ENCODE data around the gene RPP40. TPM values are rescaled to one million over a fixed set of nuclear protein-coding genes. Genes with fewer than 3 reads are reported as not detected.

The RPP40 gene
- polyA plus RNA-seq, 1 donor (not counting 4 experiments of a cell fraction or from before 2014, with no cell fraction given) = 12.4 TPM

DNA sequence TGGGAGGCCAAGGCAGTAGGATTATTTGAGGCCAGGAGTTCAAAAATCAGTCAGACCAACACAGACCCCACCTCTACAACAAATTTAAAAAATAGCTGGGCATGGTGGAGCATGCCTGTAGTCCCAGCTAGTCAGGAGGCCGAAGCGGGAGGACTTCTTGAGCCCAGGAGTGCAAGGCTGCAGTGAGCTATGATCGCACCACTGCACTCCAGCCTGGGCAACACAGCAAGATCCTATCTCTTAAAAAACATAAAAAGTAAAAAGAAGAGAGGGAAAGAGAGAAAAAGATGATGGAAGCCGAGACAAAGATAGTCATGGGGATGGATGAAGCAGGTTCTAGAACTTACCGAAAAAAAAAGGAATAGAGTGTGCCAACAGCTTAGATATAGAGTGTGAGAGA is 25.8 kb upstream of the RPP40 start:
- dilution Hi-C loops (cut with MboI; ENCODE audit: extremely low pct_ligation_motif_present, low sequenced_read_pairs) = no loop called here
- FAIRE-seq (no peak), DNase-seq (ENCODE audit: low read depth, low spot score) (no peak)
- Histone ChIP-seq H3K9me3 (ENCODE audit: control insufficient read depth, low read depth, low read length) (no peaks in the 10 kb centered on the region), H4K20me1 (ENCODE audit: control insufficient read depth, extremely low read depth, insufficient read depth, low read length) (no peaks in the 10 kb centered on the region), H3K27me3 (ENCODE audit: control insufficient read depth, extremely low read depth, insufficient read depth, low read length) (no peaks in the 10 kb centered on the region), H2AFZ (ENCODE audit: control insufficient read depth, low read length) (no peak overlapping the region), H3K27ac (ENCODE audit: control insufficient read depth, insufficient read depth, low read length) (no peak overlapping the region), H3K4me2 (ENCODE audit: control insufficient read depth, extremely low read depth, insufficient read depth, low read depth, low read length) (no peak overlapping the region), H3K9ac (ENCODE audit: control insufficient read depth, extremely low read depth, insufficient read depth, low read length) (no peak overlapping the region), H3K4me3 (ENCODE audit: control insufficient read depth in 2 of 3, extremely low read depth in 1 of 3, insufficient read depth in 2 of 3, low read depth in 1 of 3, low read length in 3 of 3) (no peak overlapping the region), H3K79me2 (ENCODE audit: control insufficient read depth, insufficient read depth, low read length) (no peaks in the 10 kb centered on the region), H3K4me1 (ENCODE audit: control insufficient read depth, extremely low read depth, insufficient read depth, low read length) (peaks cover 34% of the 10 kb centered on the region), H3K9me1 (ENCODE audit: control insufficient read depth, extremely low read depth, insufficient read depth, low read length) (no peaks in the 10 kb centered on the region), H3K36me3 (ENCODE audit: control insufficient read depth in 2 of 2, extremely low read depth in 1 of 2, insufficient read depth in 2 of 2, low read length in 2 of 2) (no peaks in the 10 kb centered on the region)
- no peak for TF ChIP-seq EZH2 (IDR thresholded peaks at IDR 0.05; ENCODE audit: low read length)
- TF ChIP-seq, protein P1, sequence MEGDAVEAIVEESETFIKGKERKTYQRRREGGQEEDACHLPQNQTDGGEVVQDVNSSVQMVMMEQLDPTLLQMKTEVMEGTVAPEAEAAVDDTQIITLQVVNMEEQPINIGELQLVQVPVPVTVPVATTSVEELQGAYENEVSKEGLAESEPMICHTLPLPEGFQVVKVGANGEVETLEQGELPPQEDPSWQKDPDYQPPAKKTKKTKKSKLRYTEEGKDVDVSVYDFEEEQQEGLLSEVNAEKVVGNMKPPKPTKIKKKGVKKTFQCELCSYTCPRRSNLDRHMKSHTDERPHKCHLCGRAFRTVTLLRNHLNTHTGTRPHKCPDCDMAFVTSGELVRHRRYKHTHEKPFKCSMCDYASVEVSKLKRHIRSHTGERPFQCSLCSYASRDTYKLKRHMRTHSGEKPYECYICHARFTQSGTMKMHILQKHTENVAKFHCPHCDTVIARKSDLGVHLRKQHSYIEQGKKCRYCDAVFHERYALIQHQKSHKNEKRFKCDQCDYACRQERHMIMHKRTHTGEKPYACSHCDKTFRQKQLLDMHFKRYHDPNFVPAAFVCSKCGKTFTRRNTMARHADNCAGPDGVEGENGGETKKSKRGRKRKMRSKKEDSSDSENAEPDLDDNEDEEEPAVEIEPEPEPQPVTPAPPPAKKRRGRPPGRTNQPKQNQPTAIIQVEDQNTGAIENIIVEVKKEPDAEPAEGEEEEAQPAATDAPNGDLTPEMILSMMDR (optimal IDR thresholded peaks at IDR 0.05 in 1 of 3, IDR thresholded peaks at IDR 0.05 in 1 of 3, conservative IDR thresholded peaks at IDR 0.05 in 1 of 3; ENCODE audit: extremely low read depth in 1 of 3, insufficient read depth in 2 of 3, low read length in 3 of 3) = no peak

DNA sequence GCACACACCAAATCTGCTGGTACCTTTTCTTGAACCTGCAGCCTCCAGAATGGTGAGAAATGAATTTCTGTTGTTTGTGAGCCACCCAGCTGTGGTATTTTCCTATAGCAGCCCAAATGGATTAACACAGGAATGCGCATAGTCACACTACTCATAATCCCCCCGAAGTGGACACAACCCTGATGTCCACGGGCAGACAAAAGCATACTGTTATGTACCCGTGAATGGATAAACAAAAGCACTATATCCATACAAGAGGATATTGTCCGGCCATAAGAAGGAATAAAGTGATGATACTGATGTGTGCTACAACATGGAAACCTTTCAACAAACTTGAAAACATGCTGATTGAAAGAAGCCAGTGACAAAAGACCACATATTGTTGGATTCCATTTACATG is 25.1 kb upstream of the RPP40 start:
- no peaks in the 10 kb centered on the region for H3K36me3 ChIP-seq (ENCODE audit: control insufficient read depth in 2 of 2, extremely low read depth in 1 of 2, insufficient read depth in 2 of 2, low read length in 2 of 2)
- H3K4me1 ChIP-seq (ENCODE audit: control insufficient read depth, extremely low read depth, insufficient read depth, low read length) = peaks cover 27% of the 10 kb centered on the region
- H3K27ac ChIP-seq (ENCODE audit: control insufficient read depth, insufficient read depth, low read length) = no peak overlapping the region
- H3K4me3 ChIP-seq (ENCODE audit: control insufficient read depth in 2 of 3, extremely low read depth in 1 of 3, insufficient read depth in 2 of 3, low read depth in 1 of 3, low read length in 3 of 3) = no peak overlapping the region
- dilution Hi-C loops (cut with MboI; ENCODE audit: extremely low pct_ligation_motif_present, low sequenced_read_pairs) = no loop called here
- FAIRE-seq = no peak
- no peaks in the 10 kb centered on the region for H3K27me3 ChIP-seq (ENCODE audit: control insufficient read depth, extremely low read depth, insufficient read depth, low read length)
- no peak overlapping the region for H2AFZ ChIP-seq (ENCODE audit: control insufficient read depth, low read length)
- TF ChIP-seq EZH2 (IDR thresholded peaks at IDR 0.05; ENCODE audit: low read length) = no peak
- TF ChIP-seq, protein P1 (optimal IDR thresholded peaks at IDR 0.05 in 1 of 3, IDR thresholded peaks at IDR 0.05 in 1 of 3, conservative IDR thresholded peaks at IDR 0.05 in 1 of 3; ENCODE audit: extremely low read depth in 1 of 3, insufficient read depth in 2 of 3, low read length in 3 of 3) = no peak
- H3K9me1 ChIP-seq (ENCODE audit: control insufficient read depth, extremely low read depth, insufficient read depth, low read length) = no peaks in the 10 kb centered on the region
- H3K9ac ChIP-seq (ENCODE audit: control insufficient read depth, extremely low read depth, insufficient read depth, low read length) = no peak overlapping the region
- H3K4me2 ChIP-seq (ENCODE audit: control insufficient read depth, extremely low read depth, insufficient read depth, low read depth, low read length) = no peak overlapping the region
- no peaks in the 10 kb centered on the region for H4K20me1 ChIP-seq (ENCODE audit: control insufficient read depth, extremely low read depth, insufficient read depth, low read length)
- no peak for DNase-seq (ENCODE audit: low read depth, low spot score)
- H3K9me3 ChIP-seq (ENCODE audit: control insufficient read depth, low read depth, low read length) = no peaks in the 10 kb centered on the region
- H3K79me2 ChIP-seq (ENCODE audit: control insufficient read depth, insufficient read depth, low read length) = no peaks in the 10 kb centered on the region
